Adipocyte (in vitro differentiated cells): Measurements from ENCODE around the gene ADNP.

ENCODE experiments used
- DNase-seq: peaks from one replicate; pipeline ENCODE4 v3.0.0-alpha.2; 2015; ENCODE audit warnings: low read depth
- H3K27me3 ChIP-seq: replicated peaks from 2 replicates; pipeline ENCODE4 v1.7.0; 2013; ENCODE audit warnings: mild to moderate bottlenecking, low read length, moderate library complexity; ENCODE audit not compliant: control insufficient read depth, insufficient read depth
- H3K36me3 ChIP-seq: 2 replicates; pipeline ENCODE4 v1.7.0; 2013; ENCODE audit warnings: low read length, mild to moderate bottlenecking, moderate library complexity; ENCODE audit not compliant: control insufficient read depth, insufficient read depth, severe bottlenecking
- H3K4me1 ChIP-seq: 2 replicates; pipeline ENCODE4 v1.7.0; 2013; ENCODE audit warnings: mild to moderate bottlenecking, low read length, moderate library complexity; ENCODE audit not compliant: control insufficient read depth, insufficient read depth
- H3K4me3 ChIP-seq: 2 replicates; pipeline ENCODE4 v1.7.0; 2013; ENCODE audit warnings: mild to moderate bottlenecking, low read length, moderate library complexity
- H3K9ac ChIP-seq: 2 replicates; pipeline ENCODE4 v1.7.0; 2013; ENCODE audit warnings: mild to moderate bottlenecking, low read length, moderate library complexity
- H3K9me3 ChIP-seq: 2 replicates; pipeline ENCODE4 v1.7.0; 2013; ENCODE audit warnings: mild to moderate bottlenecking, low read length, moderate library complexity; ENCODE audit not compliant: control insufficient read depth

ADNP gene

GRCh38 chr20:50958615-50959542 lies 27.6 kb upstream of the ADNP start, which contains the start of gene MOCS3:
TSS of gene MOCS3 (plus strand) at chr20:50958818. CDS start at chr20:50958843, 25 bp downstream.
- DNase-seq, result peak; percentile 97
- peak within 1 kb of the TSS; percentile 98 for H3K9ac ChIP-seq
- H3K9me3 ChIP-seq, result peaks cover 4% of the 10 kb centered on the region
- peaks cover 22% of the 10 kb centered on the region for H3K36me3 ChIP-seq
- H3K4me1 ChIP-seq, result peaks cover 43% of the 10 kb centered on the region
- H3K27me3 ChIP-seq, result no peaks in the 10 kb centered on the region
- peak within 1 kb of the TSS; percentile 98 for H3K4me3 ChIP-seq

GRCh38 chr20:50957798-50958614 lies 26.8 kb upstream of the ADNP start, which contains the start of gene DPM1:
TSS of gene DPM1 (minus strand) at chr20:50958532. CDS start at chr20:50958523, 9 bp downstream.
- peak within 1 kb of the TSS; percentile 98 for H3K4me3 ChIP-seq
- peak within 1 kb of the TSS; percentile 98 for H3K9ac ChIP-seq
- peaks cover 4% of the 10 kb centered on the region for H3K9me3 ChIP-seq
- H3K27me3 ChIP-seq, result no peaks in the 10 kb centered on the region
- H3K36me3 ChIP-seq, result peaks cover 31% of the 10 kb centered on the region
- peak; percentile 97 for DNase-seq
- H3K4me1 ChIP-seq, result peaks cover 43% of the 10 kb centered on the region

DNA sequence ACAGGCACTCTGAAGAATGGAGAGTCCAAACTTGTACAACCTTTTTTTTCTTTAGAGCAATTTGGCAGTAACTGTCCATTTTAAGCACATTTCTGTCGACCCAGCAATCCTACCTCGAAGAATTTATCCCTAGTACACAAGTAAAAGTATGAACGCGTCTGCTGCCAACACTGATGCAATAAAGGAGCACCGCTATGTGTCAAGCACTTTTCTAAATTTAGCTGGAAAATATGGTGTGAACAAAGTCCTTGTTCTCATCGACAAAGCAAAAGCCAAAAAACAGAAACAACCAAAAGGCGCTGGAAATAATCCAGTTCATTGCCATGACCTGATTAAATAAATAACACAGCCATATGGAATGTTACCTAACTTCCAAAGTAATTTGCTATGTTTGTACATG lies 26.0 kb upstream of the ADNP start:
- Histone ChIP-seq H3K9ac (peak overlapping the region; percentile 98), H3K4me1 (peaks cover 43% of the 10 kb centered on the region), H3K27me3 (no peaks in the 10 kb centered on the region), H3K9me3 (peaks cover 3% of the 10 kb centered on the region), H3K4me3 (peak overlapping the region; percentile 98), H3K36me3 (peaks cover 37% of the 10 kb centered on the region)
- DNase-seq, result peak; percentile 57

- Histone ChIP-seq H3K9me3 (no peaks in the 10 kb centered on the region), H3K36me3 (peaks cover 60% of the 10 kb centered on the region), H3K9ac (no peak overlapping the region), H3K4me3 (no peak overlapping the region), H3K4me1 (peaks cover 36% of the 10 kb centered on the region), H3K27me3 (no peaks in the 10 kb centered on the region)
- DNase-seq, result no peak
Observed at GRCh38 chr20:50953821-50954220, 22.6 kb upstream of the ADNP start.

- Histone ChIP-seq H3K36me3 (peaks cover 65% of the 10 kb centered on the region), H3K4me1 (peaks cover 36% of the 10 kb centered on the region), H3K4me3 (no peak overlapping the region)
Observed at GRCh38 chr20:50953196-50953595, 22.0 kb upstream of the ADNP start.

GRCh38 chr20:50948132-50948785 lies 17.0 kb upstream of the ADNP start:
- peaks cover 92% of the 10 kb centered on the region for H3K36me3 ChIP-seq
- DNase-seq, result no peak

More at GRCh38 chr20:50953196-50953595, 22.0 kb upstream of the ADNP start:
- no peak for DNase-seq
- no peak overlapping the region for H3K9ac ChIP-seq
- no peaks in the 10 kb centered on the region for H3K27me3 ChIP-seq
- no peaks in the 10 kb centered on the region for H3K9me3 ChIP-seq

GRCh38 chr20:50943069-50943468 lies 11.8 kb upstream of the ADNP start:
- H3K36me3 ChIP-seq, result peaks cover 86% of the 10 kb centered on the region

More at GRCh38 chr20:50948132-50948785, 17.0 kb upstream of the ADNP start:
- Histone ChIP-seq H3K4me1 (peaks cover 10% of the 10 kb centered on the region), H3K9ac (no peak overlapping the region), H3K27me3 (no peaks in the 10 kb centered on the region), H3K4me3 (no peak overlapping the region), H3K9me3 (no peaks in the 10 kb centered on the region)

GRCh38 chr20:50933589-50933988 lies 2.4 kb upstream of the ADNP start:
- H3K9ac ChIP-seq, result peak overlapping the region; percentile 10
- H3K4me3 ChIP-seq, result no peak overlapping the region
- no peak for DNase-seq
- H3K9me3 ChIP-seq, result no peaks in the 10 kb centered on the region
- H3K4me1 ChIP-seq, result peaks cover 15% of the 10 kb centered on the region
- H3K27me3 ChIP-seq, result no peaks in the 10 kb centered on the region
- H3K36me3 ChIP-seq, result peaks cover 59% of the 10 kb centered on the region

More at GRCh38 chr20:50943069-50943468, 11.8 kb upstream of the ADNP start:
- no peaks in the 10 kb centered on the region for H3K4me1 ChIP-seq
- no peak overlapping the region for H3K4me3 ChIP-seq
- DNase-seq, result no peak
- H3K9ac ChIP-seq, result no peak overlapping the region
- H3K27me3 ChIP-seq, result no peaks in the 10 kb centered on the region
- no peaks in the 10 kb centered on the region for H3K9me3 ChIP-seq

DNA sequence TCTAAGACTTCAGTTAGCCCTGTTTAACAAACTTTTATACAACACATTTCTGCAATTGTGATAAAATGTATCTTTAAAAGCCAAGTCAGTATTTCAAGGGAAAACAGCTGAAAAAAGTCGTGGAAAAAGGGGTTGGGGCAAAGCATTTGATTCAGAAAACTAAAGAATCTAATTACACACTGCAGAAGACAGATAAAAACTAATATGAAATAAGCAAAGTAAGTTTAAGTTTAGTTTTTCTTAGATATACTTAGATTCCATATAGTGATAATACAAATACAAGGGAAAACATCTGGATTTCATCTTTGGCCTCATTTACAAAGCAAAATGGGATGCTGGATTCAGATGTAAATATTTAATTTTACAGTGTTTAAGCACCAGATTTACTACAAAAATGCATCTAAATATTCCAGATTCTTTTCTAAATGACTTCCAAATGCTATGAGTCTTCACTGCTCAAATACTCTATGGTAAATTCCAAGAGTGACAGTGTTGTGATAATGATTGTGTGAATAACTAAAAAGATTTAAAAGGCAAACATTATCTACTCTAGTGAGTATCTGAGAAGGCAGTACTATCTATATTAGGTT lies 1.5 kb upstream of the ADNP start:
- H3K27me3 ChIP-seq, result no peaks in the 10 kb centered on the region
- peaks cover 23% of the 10 kb centered on the region for H3K4me1 ChIP-seq
- H3K36me3 ChIP-seq, result peaks cover 63% of the 10 kb centered on the region
- peak overlapping the region; percentile 10 for H3K9ac ChIP-seq
- DNase-seq, result peak; percentile 66
- H3K9me3 ChIP-seq, result no peaks in the 10 kb centered on the region
- no peak overlapping the region for H3K4me3 ChIP-seq

- DNase-seq, result no peak
- peak overlapping the region; percentile 79 for H3K4me3 ChIP-seq
- no peaks in the 10 kb centered on the region for H3K27me3 ChIP-seq
- no peaks in the 10 kb centered on the region for H3K9me3 ChIP-seq
- peaks cover 58% of the 10 kb centered on the region for H3K36me3 ChIP-seq
- H3K9ac ChIP-seq, result peak overlapping the region; percentile 86
- peaks cover 27% of the 10 kb centered on the region for H3K4me1 ChIP-seq
Observed at GRCh38 chr20:50932016-50932485, 814 bp upstream of the ADNP start.
